ENCODE measurements around the gene GALNT1. TPM values are rescaled to one million over a fixed set of nuclear protein-coding genes. Genes with fewer than 3 reads are reported as not detected.
A peak's percentile ranks its signal among the peaks of the same experiment; 100 is the strongest.

The GALNT1 gene
- total and polyA plus RNA-seq, 2 donors = 24.6 to 44.8 TPM

DNA sequence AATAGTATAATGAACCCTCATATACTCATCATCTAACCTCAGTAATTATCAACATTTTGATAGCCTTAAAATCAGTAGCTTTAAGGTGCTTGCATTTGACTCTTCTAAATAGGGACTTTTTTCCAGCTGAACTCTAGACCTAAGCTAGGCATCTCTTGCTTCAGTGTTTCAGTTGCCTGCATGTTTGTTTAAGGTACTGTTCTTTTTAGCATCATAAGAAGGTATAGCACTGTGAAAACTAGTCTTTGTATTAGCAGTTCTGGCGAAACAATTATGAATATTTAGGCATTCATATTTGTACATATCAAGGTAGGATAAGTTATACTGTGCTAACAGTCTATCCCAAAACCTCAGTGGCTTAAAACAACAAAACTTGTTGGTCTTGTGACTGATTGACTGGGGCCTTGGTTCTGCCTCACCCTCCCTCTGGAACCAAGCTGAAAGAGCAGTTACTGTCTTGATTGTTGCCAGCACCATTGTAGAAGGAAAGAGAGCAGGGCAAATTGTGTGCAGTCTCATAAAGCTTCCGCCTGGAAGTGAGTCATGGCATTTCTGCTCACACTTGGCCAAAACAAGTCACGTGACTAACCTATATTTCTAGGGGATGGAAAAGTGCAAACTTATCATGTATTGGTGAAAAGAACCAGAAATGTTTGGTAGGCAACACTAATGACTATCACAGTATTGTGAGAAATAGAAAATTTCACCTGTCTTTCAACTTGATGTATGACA lies 24.3 kb downstream of the GALNT1 start:
- WGBS = 96% methylated on average over 3 of the region's 3 CpGs
- no peak overlapping the region for H3K27ac ChIP-seq (ENCODE audit: low read depth in 1 of 2, low read length in 1 of 2)

GRCh38 chr18:35609236-35609635 lies 27.7 kb downstream of the GALNT1 start:
- Histone ChIP-seq H3K4me3 (ENCODE audit: low read length in 2 of 2) (no peak overlapping the region), H3K4me1 (ENCODE audit: control insufficient read depth in 2 of 2, insufficient read depth in 2 of 2, low read length in 2 of 2) (no peaks in the 10 kb centered on the region), H3K36me3 (ENCODE audit: control insufficient read depth in 2 of 2, insufficient read depth in 2 of 2, low read length in 1 of 2) (no peaks in the 10 kb centered on the region), H3K27me3 (ENCODE audit: control insufficient read depth in 2 of 2, insufficient read depth in 1 of 2, low read length in 1 of 2) (no peaks in the 10 kb centered on the region), H3K27ac (ENCODE audit: low read depth in 1 of 2, low read length in 1 of 2) (no peak overlapping the region), H3K9me3 (ENCODE audit: control insufficient read depth in 2 of 2, insufficient read depth in 1 of 2, low read length in 1 of 2) (no peaks in the 10 kb centered on the region)
- WGBS = 96% methylated on average over 1 of the region's 1 CpG
- no peak for DNase-seq (ENCODE audit: low read depth in 6 of 9, low spot score in 9 of 9)

More for the DNA sequence above, 24.3 kb downstream of the GALNT1 start:
- Histone ChIP-seq H3K4me3 (ENCODE audit: low read length in 2 of 2) (no peak overlapping the region), H3K4me1 (ENCODE audit: control insufficient read depth in 2 of 2, insufficient read depth in 2 of 2, low read length in 2 of 2) (no peaks in the 10 kb centered on the region), H3K9me3 (ENCODE audit: control insufficient read depth in 2 of 2, insufficient read depth in 1 of 2, low read length in 1 of 2) (peaks cover 0 to 6% of the 10 kb centered on the region in 2 donors), H3K27me3 (ENCODE audit: control insufficient read depth in 2 of 2, insufficient read depth in 1 of 2, low read length in 1 of 2) (no peaks in the 10 kb centered on the region), H3K36me3 (ENCODE audit: control insufficient read depth in 2 of 2, insufficient read depth in 2 of 2, low read length in 1 of 2) (no peaks in the 10 kb centered on the region)
- no peak for DNase-seq (ENCODE audit: low read depth in 6 of 9, low spot score in 9 of 9)

DNA sequence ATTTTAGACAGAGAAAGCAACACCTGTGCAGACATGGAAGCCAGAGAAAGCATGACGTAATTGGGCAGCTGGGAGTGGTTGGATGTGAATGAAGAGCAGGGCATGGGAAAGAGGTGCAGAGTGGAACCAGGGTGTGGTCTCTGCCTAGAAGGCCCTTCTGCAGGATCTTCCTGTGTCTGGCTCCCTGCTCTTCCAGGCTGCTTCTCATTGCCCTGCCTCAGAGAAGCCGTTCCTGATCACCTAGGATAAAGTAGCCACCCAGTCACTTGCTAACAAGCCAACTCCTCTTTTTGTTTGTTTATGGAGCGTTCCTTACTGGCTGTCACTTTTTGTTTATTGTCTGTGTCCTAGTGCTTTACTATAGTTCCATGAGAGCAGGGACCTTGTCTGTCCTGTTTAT lies 28.5 kb downstream of the GALNT1 start:
- H3K27ac ChIP-seq (ENCODE audit: low read depth in 1 of 2, low read length in 1 of 2) = no peak overlapping the region

GRCh38 chr18:35610724-35611123 lies 29.2 kb downstream of the GALNT1 start:
- Histone ChIP-seq H3K36me3 (ENCODE audit: control insufficient read depth in 2 of 2, insufficient read depth in 2 of 2, low read length in 1 of 2) (no peaks in the 10 kb centered on the region), H3K4me3 (ENCODE audit: low read length in 2 of 2) (no peak overlapping the region), H3K27me3 (ENCODE audit: control insufficient read depth in 2 of 2, insufficient read depth in 1 of 2, low read length in 1 of 2) (no peaks in the 10 kb centered on the region), H3K27ac (ENCODE audit: low read depth in 1 of 2, low read length in 1 of 2) (no peak overlapping the region), H3K4me1 (ENCODE audit: control insufficient read depth in 2 of 2, insufficient read depth in 2 of 2, low read length in 2 of 2) (no peaks in the 10 kb centered on the region), H3K9me3 (ENCODE audit: control insufficient read depth in 2 of 2, insufficient read depth in 1 of 2, low read length in 1 of 2) (no peaks in the 10 kb centered on the region)
- no peak for DNase-seq (ENCODE audit: low read depth in 6 of 9, low spot score in 9 of 9)

More for the DNA sequence above, 28.5 kb downstream of the GALNT1 start:
- Histone ChIP-seq H3K4me3 (ENCODE audit: low read length in 2 of 2) (no peak overlapping the region), H3K36me3 (ENCODE audit: control insufficient read depth in 2 of 2, insufficient read depth in 2 of 2, low read length in 1 of 2) (no peaks in the 10 kb centered on the region), H3K9me3 (ENCODE audit: control insufficient read depth in 2 of 2, insufficient read depth in 1 of 2, low read length in 1 of 2) (no peaks in the 10 kb centered on the region), H3K4me1 (ENCODE audit: control insufficient read depth in 2 of 2, insufficient read depth in 2 of 2, low read length in 2 of 2) (no peaks in the 10 kb centered on the region), H3K27me3 (ENCODE audit: control insufficient read depth in 2 of 2, insufficient read depth in 1 of 2, low read length in 1 of 2) (no peaks in the 10 kb centered on the region)
- DNase-seq (ENCODE audit: low read depth in 6 of 9, low spot score in 9 of 9) = no peak
- 99% methylated on average over 3 of the region's 3 CpGs for WGBS

- peaks cover 1 to 5% of the 10 kb centered on the region in 2 donors for H3K4me1 ChIP-seq (ENCODE audit: control insufficient read depth in 2 of 2, insufficient read depth in 2 of 2, low read length in 2 of 2)
- H3K27me3 ChIP-seq (ENCODE audit: control insufficient read depth in 2 of 2, insufficient read depth in 1 of 2, low read length in 1 of 2) = no peaks in the 10 kb centered on the region
- no peaks in the 10 kb centered on the region for H3K9me3 ChIP-seq (ENCODE audit: control insufficient read depth in 2 of 2, insufficient read depth in 1 of 2, low read length in 1 of 2)
- no peak overlapping the region for H3K27ac ChIP-seq (ENCODE audit: low read depth in 1 of 2, low read length in 1 of 2)
- H3K36me3 ChIP-seq (ENCODE audit: control insufficient read depth in 2 of 2, insufficient read depth in 2 of 2, low read length in 1 of 2) = no peaks in the 10 kb centered on the region
- H3K4me3 ChIP-seq (ENCODE audit: low read length in 2 of 2) = no peak overlapping the region
- 96% methylated on average over 1 of the region's 1 CpG for WGBS
- no peak for DNase-seq (ENCODE audit: low read depth in 6 of 9, low spot score in 9 of 9)
Measured at GRCh38 chr18:35611518-35611917, 30.0 kb downstream of the GALNT1 start.

DNA sequence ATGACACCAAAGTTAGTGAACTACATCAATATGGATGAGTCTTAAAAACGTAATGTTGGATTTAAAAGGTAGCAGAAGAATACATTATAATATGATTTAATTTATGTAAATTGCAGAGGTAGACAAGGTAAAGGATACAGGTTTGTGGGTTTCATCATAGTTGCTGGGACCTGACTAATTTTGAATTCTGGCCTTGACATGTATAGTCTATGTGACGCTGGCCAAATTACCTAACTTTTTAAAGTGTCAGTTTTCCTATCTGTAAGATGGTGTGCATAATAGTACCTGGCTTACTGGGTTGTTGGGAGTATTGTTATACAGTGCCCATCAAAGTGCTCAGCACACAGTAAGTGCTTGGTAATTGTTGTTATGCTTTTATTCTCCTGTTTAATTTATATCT lies 34.5 kb downstream of the GALNT1 start:
- Histone ChIP-seq H3K36me3 (ENCODE audit: control insufficient read depth in 2 of 2, insufficient read depth in 2 of 2, low read length in 1 of 2) (no peaks in the 10 kb centered on the region), H3K27ac (ENCODE audit: low read depth in 1 of 2, low read length in 1 of 2) (peak overlapping the region in 1 of 2 donors; percentile 85), H3K9me3 (ENCODE audit: control insufficient read depth in 2 of 2, insufficient read depth in 1 of 2, low read length in 1 of 2) (no peaks in the 10 kb centered on the region), H3K4me1 (ENCODE audit: control insufficient read depth in 2 of 2, insufficient read depth in 2 of 2, low read length in 2 of 2) (peaks cover 5 to 8% of the 10 kb centered on the region in 2 donors), H3K4me3 (ENCODE audit: low read length in 2 of 2) (no peak overlapping the region), H3K27me3 (ENCODE audit: control insufficient read depth in 2 of 2, insufficient read depth in 1 of 2, low read length in 1 of 2) (no peaks in the 10 kb centered on the region)
- no peak for DNase-seq (ENCODE audit: low read depth in 6 of 9, low spot score in 9 of 9)
- 98% methylated on average over 2 of the region's 2 CpGs for WGBS

- WGBS = 10% methylated on average over 6 of the region's 6 CpGs
- Histone ChIP-seq H3K27ac (ENCODE audit: low read depth in 1 of 2, low read length in 1 of 2) (peak overlapping the region; percentile 76 to 85), H3K4me1 (ENCODE audit: control insufficient read depth in 2 of 2, insufficient read depth in 2 of 2, low read length in 2 of 2) (peaks cover 5 to 8% of the 10 kb centered on the region in 2 donors), H3K4me3 (ENCODE audit: low read length in 2 of 2) (no peak overlapping the region), H3K27me3 (ENCODE audit: control insufficient read depth in 2 of 2, insufficient read depth in 1 of 2, low read length in 1 of 2) (no peaks in the 10 kb centered on the region), H3K9me3 (ENCODE audit: control insufficient read depth in 2 of 2, insufficient read depth in 1 of 2, low read length in 1 of 2) (no peaks in the 10 kb centered on the region), H3K36me3 (ENCODE audit: control insufficient read depth in 2 of 2, insufficient read depth in 2 of 2, low read length in 1 of 2) (no peaks in the 10 kb centered on the region)
- peak; percentile 44 to 86 (median 58) for DNase-seq (ENCODE audit: low read depth in 6 of 9, low spot score in 9 of 9)
Measured at GRCh38 chr18:35616664-35617423, 35.3 kb downstream of the GALNT1 start.

DNA sequence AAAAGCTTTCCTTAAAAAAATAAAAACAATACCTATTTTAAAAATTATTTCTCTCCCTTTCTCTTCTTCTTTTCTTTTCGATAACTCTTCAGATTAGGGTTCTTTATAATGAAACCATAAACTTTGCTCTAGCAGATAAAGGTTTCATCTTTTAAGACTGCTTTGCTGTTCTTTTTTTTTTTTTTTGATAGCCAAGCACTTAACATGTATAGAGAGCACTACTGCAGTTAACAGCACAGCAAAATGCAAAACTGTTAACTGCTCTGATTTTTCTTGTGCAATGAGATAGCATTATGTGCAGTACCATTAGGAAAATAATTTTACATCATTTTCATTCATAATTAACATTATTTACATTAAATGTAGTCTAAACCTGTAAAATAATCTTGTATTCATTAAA lies 36.3 kb downstream of the GALNT1 start:
- Histone ChIP-seq H3K4me1 (ENCODE audit: control insufficient read depth in 2 of 2, insufficient read depth in 2 of 2, low read length in 2 of 2) (peaks cover 5 to 8% of the 10 kb centered on the region in 2 donors), H3K27ac (ENCODE audit: low read depth in 1 of 2, low read length in 1 of 2) (no peak overlapping the region), H3K36me3 (ENCODE audit: control insufficient read depth in 2 of 2, insufficient read depth in 2 of 2, low read length in 1 of 2) (no peaks in the 10 kb centered on the region), H3K4me3 (ENCODE audit: low read length in 2 of 2) (no peak overlapping the region), H3K27me3 (ENCODE audit: control insufficient read depth in 2 of 2, insufficient read depth in 1 of 2, low read length in 1 of 2) (no peaks in the 10 kb centered on the region), H3K9me3 (ENCODE audit: control insufficient read depth in 2 of 2, insufficient read depth in 1 of 2, low read length in 1 of 2) (no peaks in the 10 kb centered on the region)
- DNase-seq (ENCODE audit: low read depth in 6 of 9, low spot score in 9 of 9) = no peak
- WGBS = 98% methylated on average over 1 of the region's 1 CpG

- Histone ChIP-seq H3K36me3 (ENCODE audit: control insufficient read depth in 2 of 2, insufficient read depth in 2 of 2, low read length in 1 of 2) (no peaks in the 10 kb centered on the region), H3K27me3 (ENCODE audit: control insufficient read depth in 2 of 2, insufficient read depth in 1 of 2, low read length in 1 of 2) (no peaks in the 10 kb centered on the region), H3K27ac (ENCODE audit: low read depth in 1 of 2, low read length in 1 of 2) (no peak overlapping the region), H3K4me3 (ENCODE audit: low read length in 2 of 2) (no peak overlapping the region), H3K4me1 (ENCODE audit: control insufficient read depth in 2 of 2, insufficient read depth in 2 of 2, low read length in 2 of 2) (peaks cover 5 to 8% of the 10 kb centered on the region in 2 donors), H3K9me3 (ENCODE audit: control insufficient read depth in 2 of 2, insufficient read depth in 1 of 2, low read length in 1 of 2) (no peaks in the 10 kb centered on the region)
- no peak for DNase-seq (ENCODE audit: low read depth in 6 of 9, low spot score in 9 of 9)
Measured at GRCh38 chr18:35618289-35618688, 36.7 kb downstream of the GALNT1 start.
